HG03457 (cell line): ENCODE measurements around the gene MCTP2.

ENCODE experiments used
- ATAC-seq: cut with Tn5 transposase; IDR thresholded peaks from one replicate; pipeline ENCODE4 v1.9.1; 2021; ENCODE audit warnings: moderate number of reproducible peaks; ENCODE audit not compliant: unreplicated experiment

Gene MCTP2

GRCh38 chr15:94523873-94524272 is 292.5 kb downstream of the MCTP2 start:
- ATAC-seq, result no peak

DNA sequence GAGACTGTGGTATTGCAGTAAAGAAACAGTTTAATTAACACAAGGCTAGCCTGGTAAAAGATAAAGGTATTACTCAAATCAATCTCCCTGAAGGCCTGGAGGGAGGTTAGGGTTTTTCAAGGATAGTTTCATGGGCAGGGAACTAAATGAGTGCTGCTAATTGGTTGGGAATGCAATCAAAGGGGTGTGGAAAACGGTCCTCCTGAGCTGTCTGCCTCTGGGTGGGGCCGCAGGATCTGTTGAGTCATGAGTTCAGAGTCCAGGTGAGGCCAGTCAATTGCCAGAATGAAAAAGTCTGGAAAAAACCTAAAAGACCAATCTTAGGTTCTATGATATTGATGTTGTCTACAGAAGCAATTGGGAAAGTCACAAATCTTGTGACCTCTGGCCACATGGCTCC is 293.2 kb downstream of the MCTP2 start:
- ATAC-seq, result no peak

GRCh38 chr15:94526071-94526689 is 294.8 kb downstream of the MCTP2 start:
- ATAC-seq, result no peak

- no peak for ATAC-seq
Observed at GRCh38 chr15:94532226-94532625, 300.9 kb downstream of the MCTP2 start.
